Stimulated activated CD8-positive, alpha-beta memory T cell treated with anti-CD3 and anti-CD28 coated beads, Interleukin-4, amount 100 ng/mL, for 1 hour (primary cell): Measurements from ENCODE around the gene SOS1.
"Not testable (repeated sequence)": the region's sequence is repeated elsewhere in the genome, so short reads cannot be mapped to it uniquely, and the experiment has no call there.

Source experiments
- DNase-seq, 2 donors: peaks; one replicate each; pipeline ENCODE4 v3.0.0-alpha.2; 2020; ENCODE audit warnings: low read depth in 2 of 2, low spot score in 1 of 2

The SOS1 gene

GRCh38 chr2:38975042-38975441 is 145.8 kb downstream of the SOS1 start:
- DNase-seq: no peak

- DNase-seq: no peak
These were observed 147.6 kb downstream of the SOS1 start for GRCh38 chr2:38973266-38973665.

GRCh38 chr2:38971377-38971776 is 149.5 kb downstream of the SOS1 start:
- DNase-seq: no peak

GRCh38 chr2:38968021-38968420 is 152.8 kb downstream of the SOS1 start:
- DNase-seq: no peak

- DNase-seq: no peak
These were observed 154.2 kb downstream of the SOS1 start for GRCh38 chr2:38966678-38967077.

GRCh38 chr2:38966006-38966405 is 154.8 kb downstream of the SOS1 start:
- no peak for DNase-seq

GRCh38 chr2:38960609-38961320 is 160.1 kb downstream of the SOS1 start:
- DNase-seq: no peak

- DNase-seq: peak; percentile 2 to 22
These were observed 160.8 kb downstream of the SOS1 start for GRCh38 chr2:38959938-38960608.

GRCh38 chr2:38959466-38959865 is 161.4 kb downstream of the SOS1 start:
- no peak for DNase-seq

GRCh38 chr2:38957972-38958371 is 162.9 kb downstream of the SOS1 start:
- DNase-seq: no peak

- no peak for DNase-seq
These were observed 169.1 kb downstream of the SOS1 start for GRCh38 chr2:38951766-38952165.

GRCh38 chr2:38948995-38949394 is 171.9 kb downstream of the SOS1 start:
- DNase-seq: no peak

GRCh38 chr2:38948387-38948882 is 172.4 kb downstream of the SOS1 start:
- no peak for DNase-seq

- DNase-seq: peak in 1 of 2 donors; percentile 21
These were observed 173.3 kb downstream of the SOS1 start for GRCh38 chr2:38947241-38948239.

- no peak for DNase-seq
These were observed 174.9 kb downstream of the SOS1 start for GRCh38 chr2:38945911-38946310.

GRCh38 chr2:38945372-38945771 is 175.5 kb downstream of the SOS1 start:
- DNase-seq: no peak

GRCh38 chr2:38943784-38944183 is 177.1 kb downstream of the SOS1 start:
- no peak for DNase-seq

GRCh38 chr2:38940746-38941145 is 180.1 kb downstream of the SOS1 start:
- DNase-seq: no peak

- no peak for DNase-seq
These were observed 183.3 kb downstream of the SOS1 start for GRCh38 chr2:38937548-38937947.

- DNase-seq: not testable (repeated sequence)
These were observed 184.3 kb downstream of the SOS1 start for GRCh38 chr2:38936516-38936915.

- no peak for DNase-seq
These were observed 185.2 kb downstream of the SOS1 start for GRCh38 chr2:38935568-38936172.
